Caco-2 (cell line): ENCODE results near the gene SMIM38. TPM values are rescaled to one million over a fixed set of nuclear protein-coding genes. Genes with fewer than 3 reads are reported as not detected.

ENCODE experiments used
- BruUV-seq: library from RNA; stranded (reverse); fragments of 400-500 nt; replicated peaks from 2 replicates; lab custom pipeline; 2021; lab: Mats Ljungman, UMichigan
- CTCF ChIA-PET: fragments of 300-600 bp; sonication (Branson Sonifier 250); formaldehyde crosslinking; loops from one replicate; lab custom pipeline; 2022; ENCODE audit warnings: antibody characterized with exemption; lab: Charles Lee
- POLR2A ChIA-PET: fragments of 300-600 bp; sonication (Branson Sonifier 250); formaldehyde crosslinking; loops from one replicate; lab custom pipeline; 2022; ENCODE audit warnings: antibody characterized with exemption; lab: Charles Lee
- DNase-seq, 2 experiments: peaks; one replicate each; pipeline versions ENCODE4 v3.0.0 to v3.0.0-alpha.2; 2020 to 2022
- H3K27me3 ChIP-seq: replicated peaks from 2 replicates; pipeline ENCODE4 v1.6.0; 2011; ENCODE audit warnings: low read length; ENCODE audit not compliant: control insufficient read depth, insufficient read depth
- H3K36me3 ChIP-seq: 2 replicates; pipeline ENCODE4 v1.5.1; 2011; ENCODE audit warnings: low read length; ENCODE audit not compliant: control insufficient read depth, insufficient read depth
- H3K4me1 ChIP-seq: fragments of 250-450 bp; sonication (Bioruptor Pico); 2 replicates; pipeline ENCODE4 v1.5.1; 2020; ENCODE audit warnings: mild to moderate bottlenecking
- H3K4me3 ChIP-seq: 2 replicates; pipeline ENCODE4 v1.5.1; 2011; ENCODE audit warnings: low read depth, mild to moderate bottlenecking, control low read depth, low read length
- H3K9me3 ChIP-seq: fragments of 250-450 bp; sonication (Bioruptor Pico); 2 replicates; pipeline ENCODE4 v1.5.1; 2020; ENCODE audit warnings: mild to moderate bottlenecking, moderate library complexity
- H3K27ac Mint-ChIP-seq: one replicate; pipeline ENCODE4 v1.8.0; 2022; ENCODE audit warnings: mixed read lengths; ENCODE audit not compliant: unreplicated experiment
- H3K27me3 Mint-ChIP-seq: one replicate; pipeline ENCODE4 v1.8.0; 2022; ENCODE audit warnings: mixed read lengths; ENCODE audit not compliant: insufficient read depth, unreplicated experiment
- H3K36me3 Mint-ChIP-seq: one replicate; pipeline ENCODE4 v1.8.0; 2022; ENCODE audit warnings: mild to moderate bottlenecking, mixed read lengths; ENCODE audit not compliant: insufficient read depth, unreplicated experiment
- H3K4me1 Mint-ChIP-seq: one replicate; pipeline ENCODE4 v1.8.0; 2022; ENCODE audit warnings: low read depth, mixed read lengths; ENCODE audit not compliant: unreplicated experiment
- H3K4me3 Mint-ChIP-seq: one replicate; pipeline ENCODE4 v1.8.0; 2022; ENCODE audit warnings: mild to moderate bottlenecking, moderate library complexity, mixed read lengths; ENCODE audit not compliant: unreplicated experiment
- H3K9me3 Mint-ChIP-seq: one replicate; pipeline ENCODE4 v1.8.0; 2022; ENCODE audit warnings: mixed read lengths; ENCODE audit not compliant: unreplicated experiment
- intact Hi-C: fragments of 100-400 bp; cut with micrococcal nuclease; formaldehyde crosslinking; loops from one replicate; pipeline ENCODE4 v1.10.0; 2022; ENCODE audit not compliant: unreplicated experiment
- total RNA-seq: library from RNA; stranded (reverse); gene quantifications from 2 replicates; pipeline ENCODE4 v1.2.3, GENCODE V29; 2022
- TF ChIP-seq, protein P1 (sequence below), 2 experiments: fragments of 200-600 bp in 1 of 2; IDR thresholded peaks; 1 replicate in 1 of 2; 2 replicates in 1 of 2; pipeline versions ENCODE4 v1.5.1 to v1.8.0; 2011 to 2022; ENCODE audit warnings: antibody characterized with exemption in 1 of 2, control low read depth in 1 of 2, inconsistent platforms in 1 of 2, low read depth in 1 of 2, low read length in 1 of 2, mild to moderate bottlenecking in 1 of 2, moderate library complexity in 1 of 2; ENCODE audit not compliant: insufficient read depth in 1 of 2, severe bottlenecking in 1 of 2, unreplicated experiment in 1 of 2

The SMIM38 gene
- total RNA-seq, 1 experiment from 2014 or later: 0.66 TPM

DNA sequence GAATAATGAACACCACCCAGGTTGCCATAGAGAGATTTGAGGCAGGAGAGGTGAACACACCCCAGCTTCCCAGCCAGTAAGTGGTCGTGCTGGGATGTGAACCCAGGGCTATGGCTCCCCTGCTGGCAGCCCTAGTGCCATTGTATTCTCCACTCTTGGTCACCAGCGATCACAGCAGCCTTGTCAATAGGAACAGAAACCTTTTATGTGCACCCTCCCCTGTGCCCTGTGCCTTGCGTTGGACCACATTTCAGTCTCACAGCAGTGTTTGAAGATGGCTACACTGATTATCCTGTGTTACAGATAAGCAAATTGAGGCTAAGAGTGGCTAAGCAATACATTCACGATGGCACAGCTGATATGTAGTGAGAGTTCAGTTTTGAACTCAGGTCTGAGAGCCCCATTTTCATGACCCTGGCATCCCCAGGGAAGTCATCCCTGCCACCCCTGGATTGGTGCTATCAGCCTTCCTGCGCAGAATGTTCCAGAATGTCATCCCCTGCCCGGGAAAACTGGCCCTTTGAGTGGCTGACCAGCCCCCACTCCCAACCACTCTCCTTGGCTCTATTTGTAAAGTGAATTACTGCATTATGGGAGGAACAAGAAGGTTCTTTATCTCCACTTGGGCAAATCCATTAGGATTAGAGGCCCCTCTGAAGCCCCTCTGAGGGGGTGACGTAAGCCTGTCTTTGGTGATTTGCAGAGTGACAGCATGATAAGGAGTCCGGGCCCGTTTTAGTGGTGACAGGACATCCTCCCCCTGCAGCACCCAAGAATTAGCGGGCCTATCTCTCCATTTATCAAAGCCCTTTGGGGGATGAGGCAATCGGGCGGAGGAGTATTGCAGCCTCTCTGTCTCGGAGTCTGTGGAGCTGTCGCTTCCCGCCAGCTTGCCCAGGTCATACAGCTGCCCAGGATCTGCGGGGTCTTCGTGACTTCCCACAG lies 30.9 kb downstream of the SMIM38 start:
- H3K27ac Mint-ChIP-seq: no peak overlapping the region
- Histone ChIP-seq H3K36me3 (no peaks in the 10 kb centered on the region), H3K27me3 (no peaks in the 10 kb centered on the region), H3K9me3 (peaks cover under 1% of the 10 kb centered on the region; the same call in 1 of the 2 replicates), H3K4me3 (no peak overlapping the region), H3K4me1 (no peaks in the 10 kb centered on the region)
- TF ChIP-seq, protein P1, sequence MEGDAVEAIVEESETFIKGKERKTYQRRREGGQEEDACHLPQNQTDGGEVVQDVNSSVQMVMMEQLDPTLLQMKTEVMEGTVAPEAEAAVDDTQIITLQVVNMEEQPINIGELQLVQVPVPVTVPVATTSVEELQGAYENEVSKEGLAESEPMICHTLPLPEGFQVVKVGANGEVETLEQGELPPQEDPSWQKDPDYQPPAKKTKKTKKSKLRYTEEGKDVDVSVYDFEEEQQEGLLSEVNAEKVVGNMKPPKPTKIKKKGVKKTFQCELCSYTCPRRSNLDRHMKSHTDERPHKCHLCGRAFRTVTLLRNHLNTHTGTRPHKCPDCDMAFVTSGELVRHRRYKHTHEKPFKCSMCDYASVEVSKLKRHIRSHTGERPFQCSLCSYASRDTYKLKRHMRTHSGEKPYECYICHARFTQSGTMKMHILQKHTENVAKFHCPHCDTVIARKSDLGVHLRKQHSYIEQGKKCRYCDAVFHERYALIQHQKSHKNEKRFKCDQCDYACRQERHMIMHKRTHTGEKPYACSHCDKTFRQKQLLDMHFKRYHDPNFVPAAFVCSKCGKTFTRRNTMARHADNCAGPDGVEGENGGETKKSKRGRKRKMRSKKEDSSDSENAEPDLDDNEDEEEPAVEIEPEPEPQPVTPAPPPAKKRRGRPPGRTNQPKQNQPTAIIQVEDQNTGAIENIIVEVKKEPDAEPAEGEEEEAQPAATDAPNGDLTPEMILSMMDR (IDR thresholded peaks at IDR 0.05; ENCODE audit: insufficient read depth in 1 of 2, low read depth in 1 of 2, low read length in 1 of 2, severe bottlenecking in 1 of 2, unreplicated experiment in 1 of 2): peak; percentile 23 to 33
- H3K9me3 Mint-ChIP-seq: peaks cover 27% of the 10 kb centered on the region
- CTCF ChIA-PET: no interaction called here
- H3K4me3 Mint-ChIP-seq: no peak overlapping the region
- H3K4me1 Mint-ChIP-seq: no peaks in the 10 kb centered on the region
- intact Hi-C loops: no loop called here
- POLR2A ChIA-PET: interaction anchor here (0.7 kb wide), 1 partner anchor 38 kb away, joined by 3 read pairs; no protein-coding TSS in a partner anchor
- DNase-seq: peak in 1 of 2 experiments; percentile 36
- BruUV-seq: no TSS peak
- no peaks in the 10 kb centered on the region for H3K27me3 Mint-ChIP-seq
- no peaks in the 10 kb centered on the region for H3K36me3 Mint-ChIP-seq

DNA sequence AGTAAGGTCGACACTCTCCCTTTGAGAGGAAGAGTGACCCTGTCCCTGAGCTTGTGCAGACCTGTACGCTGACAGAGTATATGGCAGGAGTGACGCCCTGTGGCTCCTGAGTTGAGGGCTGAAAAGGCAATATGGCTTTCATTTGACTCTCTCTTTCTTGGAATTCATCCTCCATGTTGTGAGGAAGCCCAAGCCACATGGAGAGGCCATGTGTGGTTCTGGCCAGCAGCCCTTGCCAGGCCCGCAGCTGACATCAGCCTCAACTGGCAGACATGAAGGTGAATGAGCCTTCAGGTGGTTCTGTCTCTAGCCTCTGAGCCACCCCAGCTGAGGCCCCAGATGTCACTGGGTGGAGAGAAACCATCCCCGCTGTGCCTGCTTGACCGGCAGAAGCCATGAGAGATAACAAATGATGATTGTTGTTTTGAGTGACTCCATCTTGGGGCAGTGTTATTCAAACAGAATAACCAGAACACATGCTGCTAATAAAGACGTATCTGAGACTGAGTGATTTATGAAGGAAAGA lies 31.9 kb downstream of the SMIM38 start:
- Histone ChIP-seq H3K4me3 (no peak overlapping the region), H3K4me1 (no peaks in the 10 kb centered on the region), H3K36me3 (no peaks in the 10 kb centered on the region), H3K27me3 (no peaks in the 10 kb centered on the region), H3K9me3 (no peaks in the 10 kb centered on the region; the same call in 1 of the 2 replicates)
- ChIA-PET CTCF (no interaction called here), POLR2A (interaction anchor here (0.7 kb wide), 1 partner anchor 39 kb away, joined by 3 read pairs; no protein-coding TSS in a partner anchor)
- Mint-ChIP-seq H3K36me3 (no peaks in the 10 kb centered on the region), H3K4me3 (no peak overlapping the region), H3K27ac (no peak overlapping the region), H3K27me3 (no peaks in the 10 kb centered on the region), H3K9me3 (peaks cover 25% of the 10 kb centered on the region), H3K4me1 (no peaks in the 10 kb centered on the region)
- no TSS peak for BruUV-seq
- TF ChIP-seq, protein P1 (IDR thresholded peaks at IDR 0.05; ENCODE audit: insufficient read depth in 1 of 2, low read depth in 1 of 2, low read length in 1 of 2, severe bottlenecking in 1 of 2, unreplicated experiment in 1 of 2): no peak
- intact Hi-C loops: no loop called here
- DNase-seq: no peak

DNA sequence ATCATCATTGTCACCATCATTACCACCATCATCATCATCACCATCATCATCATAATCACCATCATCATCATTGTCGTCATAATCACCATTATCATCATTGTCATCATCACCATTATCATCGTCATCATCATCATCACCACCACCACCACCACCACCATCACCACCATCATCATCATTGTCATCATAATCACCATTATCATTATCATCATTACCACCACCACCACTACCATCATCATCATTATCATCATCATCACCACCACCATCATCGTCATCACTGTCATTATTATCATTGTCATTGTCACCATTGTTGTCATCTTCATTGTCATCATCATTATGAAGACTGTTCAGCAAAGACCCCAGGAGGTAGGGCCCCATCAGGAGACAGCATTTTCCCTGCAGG lies 33.3 kb downstream of the SMIM38 start:
- CTCF ChIA-PET: no interaction called here
- POLR2A ChIA-PET: no interaction called here
- Mint-ChIP-seq H3K9me3 (peaks cover 27% of the 10 kb centered on the region), H3K27ac (no peak overlapping the region), H3K36me3 (no peaks in the 10 kb centered on the region), H3K4me1 (no peaks in the 10 kb centered on the region), H3K27me3 (no peaks in the 10 kb centered on the region), H3K4me3 (no peak overlapping the region)
- Histone ChIP-seq H3K27me3 (no peaks in the 10 kb centered on the region), H3K36me3 (no peaks in the 10 kb centered on the region), H3K9me3 (no peaks in the 10 kb centered on the region; the same call in 1 of the 2 replicates), H3K4me1 (no peaks in the 10 kb centered on the region), H3K4me3 (no peak overlapping the region)
- intact Hi-C loops: no loop called here
- no TSS peak for BruUV-seq
- TF ChIP-seq, protein P1 (IDR thresholded peaks at IDR 0.05; ENCODE audit: insufficient read depth in 1 of 2, low read depth in 1 of 2, low read length in 1 of 2, severe bottlenecking in 1 of 2, unreplicated experiment in 1 of 2): no peak
- DNase-seq: no peak
